A673 (cell line): ENCODE data around the gene KLK2.

Source experiments
- EZH2 ChIP-seq: fragments of 200-600 bp; sonication (generic); IDR thresholded peaks from 2 replicates; pipeline ENCODE4 v1.6.1; 2017; ENCODE audit warnings: borderline replicate concordance, low read depth, mild to moderate bottlenecking, mixed read lengths, antibody characterized with exemption, low read length; ENCODE audit not compliant: poor library complexity, severe bottlenecking
- TF ChIP-seq, protein P1 (sequence below): fragments of 300-800, 200-600 bp; sonication (generic); conservative IDR thresholded peaks from 2 replicates; pipeline ENCODE4 v1.5.1; 2017; ENCODE audit warnings: low read depth, mild to moderate bottlenecking, antibody characterized with exemption, low read length, moderate library complexity, mixed read lengths

- TF ChIP-seq, protein P1, sequence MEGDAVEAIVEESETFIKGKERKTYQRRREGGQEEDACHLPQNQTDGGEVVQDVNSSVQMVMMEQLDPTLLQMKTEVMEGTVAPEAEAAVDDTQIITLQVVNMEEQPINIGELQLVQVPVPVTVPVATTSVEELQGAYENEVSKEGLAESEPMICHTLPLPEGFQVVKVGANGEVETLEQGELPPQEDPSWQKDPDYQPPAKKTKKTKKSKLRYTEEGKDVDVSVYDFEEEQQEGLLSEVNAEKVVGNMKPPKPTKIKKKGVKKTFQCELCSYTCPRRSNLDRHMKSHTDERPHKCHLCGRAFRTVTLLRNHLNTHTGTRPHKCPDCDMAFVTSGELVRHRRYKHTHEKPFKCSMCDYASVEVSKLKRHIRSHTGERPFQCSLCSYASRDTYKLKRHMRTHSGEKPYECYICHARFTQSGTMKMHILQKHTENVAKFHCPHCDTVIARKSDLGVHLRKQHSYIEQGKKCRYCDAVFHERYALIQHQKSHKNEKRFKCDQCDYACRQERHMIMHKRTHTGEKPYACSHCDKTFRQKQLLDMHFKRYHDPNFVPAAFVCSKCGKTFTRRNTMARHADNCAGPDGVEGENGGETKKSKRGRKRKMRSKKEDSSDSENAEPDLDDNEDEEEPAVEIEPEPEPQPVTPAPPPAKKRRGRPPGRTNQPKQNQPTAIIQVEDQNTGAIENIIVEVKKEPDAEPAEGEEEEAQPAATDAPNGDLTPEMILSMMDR: no peak
- no peak for TF ChIP-seq EZH2
These were observed 35.9 kb upstream of the KLK2 start for GRCh38 chr19:50837300-50837699.
